Measurements from ENCODE around the gene F3. TPM values are rescaled to one million over a fixed set of nuclear protein-coding genes. Genes with fewer than 3 reads are reported as not detected.

Gene F3
- total RNA-seq, 1 donor = 506 TPM

- no peak for TF ChIP-seq CTCF (IDR thresholded peaks at IDR 0.05; ENCODE audit: insufficient read depth, low read depth, low read length)
- no peak overlapping the region for H3K4me3 ChIP-seq (ENCODE audit: low read depth, low read length)
- peak; percentile 97 for DNase-seq (ENCODE audit: low read depth)
These were observed 9.9 kb upstream of the F3 start for GRCh38 chr1:94551449-94551848.

- no peak overlapping the region for H3K4me3 ChIP-seq (ENCODE audit: low read depth, low read length)
- DNase-seq (ENCODE audit: low read depth) = peak; percentile 99
- no peak for TF ChIP-seq CTCF (IDR thresholded peaks at IDR 0.05; ENCODE audit: insufficient read depth, low read depth, low read length)
These were observed 9.3 kb upstream of the F3 start for GRCh38 chr1:94550800-94551241.

GRCh38 chr1:94550396-94550795 is 8.8 kb upstream of the F3 start:
- no peak for TF ChIP-seq CTCF (IDR thresholded peaks at IDR 0.05; ENCODE audit: insufficient read depth, low read depth, low read length)
- no peak for DNase-seq (ENCODE audit: low read depth)

DNA sequence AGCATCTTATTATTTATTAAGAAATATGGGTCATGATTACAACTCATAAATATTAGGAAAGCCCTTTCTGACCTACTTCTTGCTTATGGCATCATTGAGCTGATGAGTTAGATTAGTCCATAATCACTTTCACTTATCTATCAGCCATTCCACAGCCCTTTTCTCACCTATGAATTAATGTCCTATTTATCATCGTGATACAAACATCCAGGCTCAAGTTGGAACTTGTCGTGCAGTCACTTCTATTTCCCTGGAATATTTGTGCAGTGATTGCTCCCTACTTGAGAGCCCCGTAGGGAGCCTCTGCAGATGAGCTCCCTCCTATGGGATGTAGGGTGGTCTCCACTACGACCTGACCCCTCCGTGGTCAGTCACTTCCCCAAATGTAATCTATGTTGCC is 8.1 kb upstream of the F3 start:
- no peak for TF ChIP-seq CTCF (IDR thresholded peaks at IDR 0.05; ENCODE audit: insufficient read depth, low read depth, low read length)
- peak; percentile 14 for DNase-seq (ENCODE audit: low read depth)
- no peak overlapping the region for H3K4me3 ChIP-seq (ENCODE audit: low read depth, low read length)

More at GRCh38 chr1:94550396-94550795, 8.8 kb upstream of the F3 start:
- H3K4me3 ChIP-seq (ENCODE audit: low read depth, low read length) = no peak overlapping the region

DNA sequence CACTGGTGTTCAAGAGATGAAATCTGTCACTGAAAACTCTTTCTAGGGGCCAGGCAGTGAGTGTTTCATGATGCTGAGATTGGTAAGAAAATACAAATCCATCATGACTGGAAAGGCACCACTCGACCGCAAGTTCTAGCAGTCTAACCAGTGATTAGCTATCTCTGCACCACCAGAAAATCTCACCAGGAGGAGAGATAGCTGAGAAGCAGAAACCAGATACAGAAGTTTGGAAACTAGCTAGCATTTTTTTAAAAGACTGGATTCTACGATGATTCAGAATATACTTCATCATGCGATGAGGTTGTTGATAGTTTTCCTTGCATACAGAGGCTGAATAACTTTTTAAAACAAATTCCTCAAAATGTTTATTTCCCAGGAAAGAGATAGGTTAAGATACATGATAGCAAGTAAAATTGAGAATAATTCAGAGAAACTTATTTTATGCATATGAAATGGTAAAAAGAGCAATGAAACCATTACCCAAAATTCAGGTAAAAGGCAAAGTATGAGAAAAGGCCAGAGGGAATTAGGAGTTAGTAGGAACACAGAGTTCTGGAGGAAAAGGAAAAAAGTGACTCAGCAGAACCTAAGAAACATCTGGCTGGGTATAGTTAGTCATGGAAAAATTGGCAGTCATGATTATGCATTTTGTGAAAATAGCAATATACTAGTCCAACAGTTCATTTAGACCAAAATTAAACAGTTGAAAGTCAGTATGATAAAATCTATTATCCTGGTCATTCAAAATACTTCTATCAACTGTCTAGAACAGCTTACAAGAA is 3.3 kb upstream of the F3 start:
- peak; percentile 28 for TF ChIP-seq CTCF (IDR thresholded peaks at IDR 0.05; ENCODE audit: insufficient read depth, low read depth, low read length)
- peak overlapping the region; percentile 69 for H3K4me3 ChIP-seq (ENCODE audit: low read depth, low read length)
- DNase-seq (ENCODE audit: low read depth) = peak; percentile 92

DNA sequence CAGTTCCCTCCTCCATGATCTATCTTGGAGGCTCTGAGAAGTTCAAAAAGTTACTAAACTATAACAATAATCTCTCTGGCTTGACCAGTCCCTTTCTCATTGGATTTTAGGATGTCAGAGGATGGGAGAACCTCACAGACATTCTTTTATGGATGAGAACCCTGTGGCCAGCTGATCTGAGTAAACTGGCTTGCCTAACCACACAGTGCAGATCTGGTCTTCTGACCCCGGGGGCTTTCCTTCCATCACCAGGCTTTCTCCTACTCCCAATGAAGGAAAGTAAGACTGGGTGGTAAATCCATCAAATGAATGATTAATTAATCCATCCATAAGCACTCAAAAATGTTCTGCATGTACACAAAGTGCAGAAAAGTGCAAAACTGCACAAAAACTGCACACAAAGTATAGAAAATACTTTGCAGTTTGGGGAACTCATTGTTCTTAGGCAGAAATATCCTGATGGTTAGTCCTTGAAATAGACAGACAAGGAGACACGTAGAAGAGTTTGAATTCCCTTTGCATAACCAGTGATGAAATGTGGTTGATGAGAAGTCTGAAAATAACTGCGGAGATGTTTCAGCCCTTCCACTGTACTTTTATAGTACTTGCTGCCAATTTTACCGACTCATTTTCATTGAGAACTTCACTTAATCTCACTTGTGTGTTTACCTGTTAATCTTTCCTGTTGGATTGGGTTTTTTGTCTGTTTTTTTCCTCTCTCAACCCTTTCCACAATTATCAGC is 2.5 kb upstream of the F3 start:
- no peak for TF ChIP-seq CTCF (IDR thresholded peaks at IDR 0.05; ENCODE audit: insufficient read depth, low read depth, low read length)
- H3K4me3 ChIP-seq (ENCODE audit: low read depth, low read length) = peak overlapping the region; percentile 69
- peak; percentile 93 for DNase-seq (ENCODE audit: low read depth)

Data from fibroblast of villous mesenchyme (primary cell).